ENCODE results near the gene DKK1.
"Not testable (repeated sequence)": the region's sequence is repeated elsewhere in the genome, so short reads cannot be mapped to it uniquely, and the experiment has no call there.

DKK1 gene

DNA sequence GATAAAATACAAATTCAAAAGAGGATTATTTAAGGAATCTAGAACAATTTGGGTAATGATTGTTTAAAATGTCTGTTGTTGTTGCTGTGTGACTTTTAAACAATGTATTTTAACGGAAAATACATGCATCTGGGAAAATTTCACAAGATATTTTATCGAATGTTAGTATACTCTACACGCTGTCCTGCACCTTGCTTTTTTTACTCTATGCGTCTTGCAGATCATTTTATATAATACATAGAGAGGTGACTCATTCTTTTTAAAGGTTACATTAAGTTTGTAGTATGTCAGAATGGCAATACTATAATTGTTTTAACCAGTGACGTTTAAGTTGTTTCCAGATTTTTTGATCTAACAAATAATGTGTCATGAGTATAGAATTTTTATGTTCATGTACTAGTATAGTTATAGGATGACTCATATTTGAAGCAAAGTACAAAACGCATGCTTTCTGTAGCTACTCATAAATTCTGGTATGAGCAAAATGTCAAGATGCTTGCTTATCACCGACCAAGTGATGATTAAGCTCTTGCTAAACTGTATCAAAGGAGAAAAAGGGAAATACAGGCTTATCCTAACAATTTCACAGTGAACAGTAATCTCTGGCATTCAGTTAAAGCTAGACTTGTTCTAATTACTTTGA, 4.9 kb downstream of the DKK1 start:
- DNase-seq: no peak

DNA sequence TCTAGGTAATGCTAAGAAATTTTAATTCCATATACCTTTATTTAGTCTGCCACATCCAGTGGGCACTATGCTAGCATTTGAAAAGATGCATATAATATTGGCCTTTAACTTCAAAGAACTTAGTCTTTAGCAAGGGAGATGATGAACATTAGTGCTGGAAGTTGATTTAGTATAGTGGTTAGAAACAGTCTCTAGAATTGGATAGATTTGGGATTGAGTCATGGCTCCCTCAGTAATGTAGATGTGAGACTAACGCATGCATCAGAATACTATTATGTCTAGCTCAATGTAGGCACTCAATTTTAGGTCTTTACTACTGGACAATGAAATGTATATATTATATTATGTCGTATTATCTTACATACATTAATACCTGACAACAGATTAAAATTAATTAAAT, 5.8 kb downstream of the DKK1 start:
- DNase-seq: no peak

DNA sequence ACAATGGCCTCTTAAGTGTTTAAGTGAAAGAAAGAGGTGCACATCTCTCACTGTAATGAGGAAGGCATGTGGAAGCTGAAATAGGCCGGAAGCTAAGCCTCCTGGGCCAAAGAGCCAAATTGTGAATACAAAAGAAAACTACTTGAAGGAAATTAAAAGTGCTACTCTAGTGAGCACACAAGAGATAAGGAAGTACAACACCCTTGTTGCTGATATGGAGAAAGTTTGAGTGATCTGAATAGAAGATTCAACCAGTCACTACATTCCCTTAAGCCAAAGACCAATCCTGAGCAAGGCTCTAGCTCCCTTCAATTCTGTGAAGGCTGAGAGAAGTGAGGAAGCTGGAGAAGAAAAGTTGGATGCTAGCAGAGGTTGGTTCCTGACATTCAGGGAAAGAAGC, 8.2 kb downstream of the DKK1 start:
- no peak for DNase-seq

DNA sequence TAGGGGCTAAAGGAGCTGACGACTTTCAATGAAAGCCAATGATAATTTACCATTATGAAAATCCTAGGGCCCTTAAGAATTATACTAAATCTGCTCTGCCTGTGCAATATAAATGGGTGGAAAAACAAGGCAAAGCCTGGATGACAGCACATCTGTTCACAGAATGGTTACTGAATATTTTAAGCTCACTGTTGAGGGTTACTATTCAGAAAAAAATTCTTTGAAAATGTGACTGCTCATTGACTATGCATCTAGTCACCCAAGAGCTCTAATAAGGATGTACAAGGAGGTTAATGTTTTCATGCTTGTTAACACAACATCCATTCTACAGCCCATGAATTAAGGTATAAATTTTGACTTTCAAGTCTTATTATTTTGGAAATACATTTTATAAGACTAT, 8.9 kb downstream of the DKK1 start:
- no peak for DNase-seq

DNA sequence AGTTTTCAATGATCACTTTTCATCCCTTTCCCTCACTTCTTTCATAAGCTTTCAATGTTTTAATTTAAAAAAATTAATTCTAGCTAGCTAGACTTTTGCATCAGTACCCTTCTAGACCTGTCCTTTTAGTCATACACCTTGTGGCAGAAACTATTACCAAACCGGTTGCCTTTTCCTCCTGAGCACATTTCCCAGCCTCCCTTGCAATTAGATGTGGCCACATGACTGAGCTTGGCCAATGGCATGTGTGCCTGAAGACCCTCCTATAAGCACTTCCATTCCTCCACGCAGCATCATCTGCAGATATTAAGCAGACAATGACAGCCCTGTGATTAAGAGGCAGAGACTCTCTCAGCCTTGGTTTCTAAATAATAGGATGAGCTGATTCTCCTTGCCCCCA, 12.3 kb downstream of the DKK1 start:
- no peak for DNase-seq

DNA sequence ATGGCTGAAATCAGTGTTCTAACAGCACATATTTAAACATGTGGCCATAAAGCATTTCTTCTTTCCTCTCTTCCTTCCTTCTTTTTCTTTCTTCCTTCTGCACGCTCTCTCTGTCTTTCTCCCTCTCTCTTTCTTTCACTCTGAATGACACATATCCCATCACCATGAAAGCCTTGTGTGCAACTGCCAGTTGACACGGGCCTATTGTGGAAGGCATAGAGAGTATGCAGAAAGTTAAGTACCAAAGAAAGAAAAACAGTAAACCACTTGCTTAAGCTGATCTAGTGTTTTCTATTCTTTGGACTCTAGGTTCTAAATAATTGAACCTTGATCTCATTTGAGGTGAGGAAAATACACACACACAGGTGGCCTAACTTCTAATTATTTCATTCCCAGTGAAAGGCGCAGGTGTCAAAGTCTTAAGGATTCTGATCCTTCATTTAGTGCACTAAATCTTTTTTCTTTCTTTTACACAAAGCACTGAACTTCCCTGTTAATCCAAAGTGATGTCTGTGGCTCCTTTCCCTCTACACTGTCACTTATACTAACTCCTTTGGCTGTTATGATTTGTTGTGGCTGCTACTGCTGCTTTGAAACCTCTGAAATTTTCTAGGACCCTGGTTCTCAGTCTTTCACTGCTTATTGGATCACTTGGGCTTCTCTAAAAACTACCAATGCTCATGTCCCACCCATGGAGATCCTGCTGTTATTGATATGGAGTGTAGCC, 17.7 kb downstream of the DKK1 start:
- DNase-seq: no peak

DNA sequence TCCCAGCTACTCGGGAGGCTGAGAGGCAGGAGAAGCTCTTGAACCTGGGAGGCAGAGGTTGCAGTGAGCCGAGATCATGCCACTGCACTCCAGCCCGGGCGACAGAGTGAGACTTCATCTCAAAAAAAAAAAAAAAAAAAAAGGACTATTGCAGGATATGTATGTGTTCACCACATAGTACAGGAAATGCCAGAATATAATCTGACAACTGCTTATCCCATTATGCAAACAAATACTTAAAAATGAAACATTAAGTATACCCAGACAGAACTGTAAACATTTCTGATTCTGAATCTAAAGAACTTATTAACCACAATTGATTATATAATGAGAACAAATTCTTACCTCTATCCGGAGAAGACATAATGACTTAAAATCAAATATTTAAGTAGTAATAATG, 18.7 kb downstream of the DKK1 start:
- DNase-seq: no peak

DNA sequence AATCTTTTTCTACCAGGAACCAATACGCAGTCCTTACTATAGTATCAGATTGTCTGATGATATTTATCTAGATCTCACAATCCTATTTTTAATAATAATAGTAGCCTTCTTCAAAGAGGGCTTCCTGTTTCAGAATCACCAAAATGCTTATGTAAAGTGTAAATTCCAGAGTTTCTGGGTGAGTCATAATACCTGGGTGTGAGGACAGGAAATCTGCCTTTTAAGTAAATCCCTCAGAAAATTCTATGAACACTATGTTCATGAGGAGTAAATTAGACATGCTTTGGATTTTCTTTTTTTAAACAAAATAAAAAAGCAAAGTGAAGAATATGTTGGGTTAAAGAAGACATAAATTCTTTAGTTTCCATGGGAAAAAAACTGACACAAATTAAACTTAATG, 20.5 kb downstream of the DKK1 start:
- no peak for DNase-seq

DNA sequence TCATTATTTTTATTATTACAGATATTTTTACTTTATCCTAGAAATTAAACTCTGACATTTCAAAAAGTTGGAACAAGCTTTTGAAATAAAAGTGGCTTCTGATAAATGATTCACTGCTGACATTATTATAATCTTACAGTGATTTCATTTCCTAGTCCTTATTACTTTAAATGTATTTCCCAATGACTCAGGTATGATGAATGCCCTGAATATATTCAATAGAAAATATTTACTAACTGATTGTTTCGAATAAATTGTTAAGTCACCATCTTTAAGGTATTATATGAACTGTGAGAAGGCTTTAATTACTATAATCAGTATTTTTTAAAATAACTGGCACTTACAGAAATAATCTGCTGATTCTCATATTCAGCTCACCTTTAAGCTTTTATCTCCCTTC, 21.6 kb downstream of the DKK1 start:
- DNase-seq: no peak

DNA sequence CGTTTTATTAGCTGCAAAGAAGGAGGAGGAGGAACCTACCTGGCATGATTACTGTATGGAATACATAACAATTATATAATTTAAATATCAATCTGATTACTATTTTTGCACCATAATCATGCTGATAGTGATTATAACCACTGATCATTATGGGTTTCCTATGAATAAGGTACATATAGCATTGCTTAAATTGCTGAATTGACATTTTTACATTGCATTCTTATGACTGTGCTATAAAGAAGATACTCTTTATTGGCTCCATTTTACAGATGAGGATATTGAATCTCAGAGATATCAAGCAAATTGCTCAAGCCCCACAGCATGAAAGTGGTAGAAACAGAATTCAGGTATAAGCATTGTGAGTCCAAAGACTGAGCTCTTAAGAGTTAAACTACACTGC, 23.1 kb downstream of the DKK1 start:
- no peak for DNase-seq

DNA sequence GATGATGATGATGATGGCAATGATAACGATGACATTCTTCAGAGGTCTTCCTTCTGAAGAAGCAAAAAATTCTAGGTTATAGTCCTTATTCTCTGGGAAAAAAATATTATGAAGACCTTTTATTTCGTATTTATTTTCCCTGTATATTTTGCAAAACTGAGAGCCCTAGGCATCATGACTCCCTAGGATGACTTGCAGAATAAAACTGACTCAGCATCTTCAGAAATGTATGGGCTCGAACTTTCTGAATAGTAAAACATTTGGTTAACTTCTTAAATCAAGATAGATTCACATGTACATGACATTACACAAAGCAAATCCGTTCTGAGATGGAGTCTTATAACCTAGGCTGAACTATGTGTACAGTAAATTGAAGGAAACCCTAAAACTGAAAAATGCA, 29.4 kb downstream of the DKK1 start:
- no peak for DNase-seq

DNA sequence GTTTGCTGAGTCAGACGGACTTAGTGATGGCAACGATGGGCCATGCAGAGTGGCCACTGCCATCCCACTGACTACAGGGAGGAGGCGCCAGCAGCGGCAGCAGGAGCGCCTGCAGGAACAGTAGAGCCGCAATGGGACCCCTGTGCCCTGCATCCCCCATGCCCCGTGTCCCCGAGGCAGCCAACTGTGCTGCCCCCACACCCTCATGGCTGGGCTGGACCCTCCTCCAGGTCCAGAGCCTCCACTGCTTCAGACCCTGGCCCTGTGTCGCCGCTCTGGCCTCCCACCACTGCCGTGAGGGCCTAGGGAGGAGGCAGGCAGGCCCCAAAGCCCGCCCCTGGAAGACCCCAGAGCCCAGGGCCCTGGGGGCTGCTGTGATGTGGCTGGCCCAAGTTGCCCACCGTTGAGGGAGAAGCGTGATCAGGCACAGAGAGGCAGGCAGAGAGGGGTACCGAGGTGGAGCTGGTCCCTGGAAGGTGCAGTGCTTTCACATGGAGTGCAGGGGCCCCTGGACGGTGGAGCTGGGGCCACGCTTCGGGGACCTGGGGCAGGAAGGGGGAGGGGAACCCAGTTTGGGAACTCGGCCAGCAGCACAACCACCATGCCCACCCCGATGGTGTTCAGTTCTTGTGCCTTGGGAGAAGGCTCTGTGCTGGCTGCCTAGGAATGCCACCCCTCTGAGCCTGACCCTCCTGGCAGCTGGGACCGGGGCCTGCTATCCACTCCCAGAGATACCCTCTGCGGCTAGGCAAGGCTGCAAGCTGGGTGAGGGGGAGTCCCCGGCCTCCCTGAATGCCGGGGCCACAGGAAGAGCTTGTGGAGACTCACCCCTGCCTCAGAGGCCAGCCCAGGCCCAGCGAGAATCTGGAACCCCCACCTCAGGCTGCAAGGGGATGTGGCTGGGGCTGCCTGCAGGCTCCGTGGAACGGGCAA, 32.6 kb downstream of the DKK1 start:
- no peak for DNase-seq

DNA sequence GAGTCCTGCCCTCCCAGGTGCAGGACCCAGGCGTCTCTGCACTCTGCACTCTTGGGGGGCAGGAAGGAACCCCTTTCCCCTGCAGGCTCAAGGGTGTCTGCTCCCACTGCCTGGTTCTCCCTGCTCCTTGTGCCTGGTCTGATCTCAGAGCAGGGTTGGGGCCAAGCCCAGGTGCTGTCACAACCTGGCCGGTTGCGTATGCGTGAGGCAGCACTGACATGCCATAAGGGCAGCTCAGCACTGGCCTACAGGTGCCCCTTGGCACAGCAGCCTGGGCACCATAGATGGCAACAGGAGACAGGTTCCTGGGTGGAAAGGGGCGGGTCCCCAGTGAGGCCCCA, 33.2 kb downstream of the DKK1 start:
- DNase-seq: no peak

DNA sequence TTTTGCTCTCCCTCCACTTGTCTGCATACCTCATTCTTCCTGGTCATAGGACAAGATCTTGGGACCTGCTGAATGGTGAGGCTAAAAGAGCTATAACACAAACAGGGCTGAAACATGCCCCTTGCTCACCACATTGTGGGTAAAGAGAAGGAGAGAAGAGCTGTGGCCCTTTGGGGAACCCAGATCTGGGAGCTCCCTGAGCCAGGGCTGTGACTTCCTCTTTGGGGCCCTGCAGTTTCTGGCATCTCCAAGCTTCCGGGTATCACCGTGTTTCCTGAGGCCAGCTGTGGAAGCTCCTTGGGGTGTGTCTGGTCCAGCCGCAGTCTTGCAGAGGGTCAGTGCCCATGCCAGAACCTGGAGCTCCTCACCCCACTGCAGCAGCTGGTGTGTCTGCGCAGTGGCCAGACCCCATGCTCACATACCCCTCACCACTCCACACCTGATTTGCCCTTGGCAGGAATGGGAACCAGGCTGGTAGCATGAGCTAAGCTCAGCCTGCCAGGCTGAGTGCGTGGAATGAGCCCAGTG, 34.0 kb downstream of the DKK1 start:
- no peak for DNase-seq

DNA sequence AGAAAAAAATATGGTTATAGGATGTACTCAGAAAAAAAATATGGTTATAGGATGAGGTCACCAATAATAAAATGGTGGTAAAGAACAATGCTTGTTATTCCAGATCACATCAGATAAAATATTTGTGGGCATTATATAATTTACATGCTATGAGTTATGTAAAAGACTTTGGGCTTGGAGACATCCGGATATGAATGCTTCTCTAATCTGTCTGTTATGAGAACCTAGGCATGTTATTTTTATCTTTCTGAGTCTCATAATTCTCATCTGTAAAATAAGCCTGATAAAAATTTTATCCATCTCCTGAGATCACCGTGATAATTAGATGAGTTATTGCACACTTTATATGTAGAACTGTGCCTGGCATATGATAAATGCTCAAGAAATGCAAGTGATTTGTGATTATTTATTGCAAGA, 37.8 kb downstream of the DKK1 start:
- DNase-seq: no peak

DNA sequence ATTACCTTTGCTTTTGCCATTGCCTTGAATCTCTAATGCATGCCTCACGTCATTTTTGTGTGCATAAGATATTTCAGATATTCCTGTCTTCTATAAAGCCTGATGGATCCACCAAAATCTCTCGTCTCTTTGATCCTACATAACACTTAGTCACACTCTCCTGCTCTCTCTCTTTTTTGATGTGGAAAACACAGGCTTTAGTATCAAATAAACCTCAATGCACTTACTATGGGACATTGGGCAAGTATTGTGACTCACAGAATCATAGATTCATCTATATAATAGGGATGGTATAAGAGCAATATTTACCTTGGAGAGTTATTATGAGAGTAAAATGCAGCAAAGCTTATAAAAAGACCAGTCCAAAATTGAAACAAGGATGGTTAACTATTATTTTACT, 39.1 kb downstream of the DKK1 start:
- no peak for DNase-seq

DNA sequence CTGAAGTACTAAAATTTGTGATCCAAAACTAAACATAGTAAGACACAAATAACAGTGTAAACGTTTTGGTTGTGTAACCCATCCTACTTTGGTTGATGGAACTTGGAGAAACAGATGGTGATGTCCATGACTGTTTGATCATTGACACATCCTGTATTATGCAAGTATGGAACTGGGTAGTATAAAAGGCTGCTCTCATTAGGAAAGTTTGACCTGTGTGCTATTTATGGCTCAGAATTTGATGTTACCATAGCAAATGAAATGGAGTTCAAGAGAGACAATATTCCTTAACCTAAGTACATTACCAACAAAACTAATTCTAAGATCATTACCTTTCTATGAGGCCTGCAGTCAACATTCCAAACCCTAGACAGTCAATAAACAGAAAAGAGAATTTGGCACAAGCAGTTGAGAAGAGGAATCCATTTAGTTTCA, 39.9 kb downstream of the DKK1 start:
- DNase-seq: no peak

DNA sequence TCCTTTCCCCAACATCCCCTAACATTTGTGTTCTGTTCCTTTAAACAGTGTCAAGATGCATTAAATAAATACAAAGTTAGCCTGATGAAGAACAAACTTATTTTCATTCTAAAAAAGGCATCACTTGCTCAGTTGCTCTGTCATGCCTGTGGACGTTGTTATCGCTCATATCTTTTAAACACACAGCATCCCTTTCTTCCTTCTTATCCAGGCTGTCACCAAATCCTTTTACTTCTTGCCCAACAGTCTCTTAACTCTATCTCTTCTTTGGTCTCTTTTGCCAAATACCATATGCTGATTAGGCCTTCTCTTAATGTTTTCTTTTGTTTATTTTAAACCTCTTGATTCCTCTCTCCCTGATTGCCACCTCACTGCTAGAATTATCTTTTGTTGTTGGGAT, 43.9 kb downstream of the DKK1 start:
- no peak for DNase-seq

DNA sequence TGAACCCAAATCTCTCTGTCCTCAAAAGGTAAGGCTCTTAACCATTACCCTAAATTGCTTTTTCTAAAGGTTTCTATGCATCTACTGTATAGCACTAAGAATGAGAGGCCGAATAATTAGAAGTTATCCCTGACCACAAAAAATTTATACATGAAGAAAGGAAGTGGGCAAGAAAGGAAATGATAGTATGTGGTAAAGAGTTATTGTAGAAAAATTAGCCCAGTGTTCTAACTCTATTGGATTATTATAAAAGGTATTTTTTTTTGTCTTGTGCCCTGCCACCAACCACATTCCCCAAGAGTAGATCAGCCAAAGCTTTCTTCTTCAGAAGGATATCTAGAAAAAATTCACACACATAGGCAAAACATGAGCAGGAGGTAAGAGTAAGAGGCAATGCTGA, 45.4 kb downstream of the DKK1 start:
- no peak for DNase-seq

DNA sequence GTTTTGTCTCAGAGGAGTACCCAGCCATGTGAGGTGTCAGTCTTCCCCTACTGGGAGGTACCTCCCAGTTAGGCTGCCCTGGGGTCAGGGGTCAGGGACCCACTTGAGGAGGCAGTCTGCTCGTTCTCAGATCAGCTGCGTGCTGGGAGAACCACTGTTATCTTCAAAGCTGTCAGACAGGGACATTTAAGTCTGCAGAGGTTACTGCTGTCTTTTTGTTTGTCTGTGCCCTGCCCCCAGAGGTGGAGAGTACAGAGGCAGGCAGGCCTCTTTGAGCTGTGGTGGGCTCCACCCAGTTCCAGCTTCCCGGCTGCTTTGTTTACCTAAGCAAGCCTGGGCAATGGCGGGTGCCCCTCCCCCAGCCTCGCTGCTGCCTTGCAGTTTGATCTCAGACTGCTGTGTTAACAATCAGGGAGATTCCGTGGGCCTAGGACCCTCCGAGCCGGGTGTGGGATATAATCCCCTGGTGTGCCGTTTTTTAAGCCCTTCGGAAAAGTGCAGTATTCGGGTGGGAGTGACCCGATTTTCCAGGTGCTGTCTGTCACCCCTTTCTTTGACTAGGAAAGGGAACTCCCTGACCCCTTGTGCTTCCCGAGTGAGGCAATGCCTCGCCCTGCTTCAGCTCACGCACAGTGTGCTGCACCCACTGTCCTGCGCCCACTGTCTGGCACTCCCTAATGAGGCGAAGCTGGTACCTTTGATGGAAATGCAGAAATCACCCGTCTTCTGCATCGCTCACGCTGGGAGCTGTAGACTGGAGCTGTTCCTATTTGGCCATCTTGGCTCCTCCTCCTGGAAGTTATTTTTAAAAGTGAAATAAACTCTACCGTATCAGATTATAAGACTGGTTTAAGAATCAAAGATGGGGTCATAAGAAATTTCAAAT, 51.7 kb downstream of the DKK1 start:
- DNase-seq: not testable (repeated sequence)

Measured in stimulated activated CD4-positive, alpha-beta T cell treated with anti-CD3 and anti-CD28 coated beads, Interleukin-2, amount 100 ng/mL, for 24 hours (primary cell).